Measurements from ENCODE around the gene GPS1. TPM values are rescaled to one million over a fixed set of nuclear protein-coding genes. Genes with fewer than 3 reads are reported as not detected.

GPS1 gene
- polyA plus RNA-seq, 4 donors = 70.7 to 141 (median 101) TPM

- no peak for DNase-seq (ENCODE audit: low read depth in 4 of 4, low spot score in 3 of 4)
These were observed 11.9 kb upstream of the GPS1 start for GRCh38 chr17:82039695-82040299.

DNA sequence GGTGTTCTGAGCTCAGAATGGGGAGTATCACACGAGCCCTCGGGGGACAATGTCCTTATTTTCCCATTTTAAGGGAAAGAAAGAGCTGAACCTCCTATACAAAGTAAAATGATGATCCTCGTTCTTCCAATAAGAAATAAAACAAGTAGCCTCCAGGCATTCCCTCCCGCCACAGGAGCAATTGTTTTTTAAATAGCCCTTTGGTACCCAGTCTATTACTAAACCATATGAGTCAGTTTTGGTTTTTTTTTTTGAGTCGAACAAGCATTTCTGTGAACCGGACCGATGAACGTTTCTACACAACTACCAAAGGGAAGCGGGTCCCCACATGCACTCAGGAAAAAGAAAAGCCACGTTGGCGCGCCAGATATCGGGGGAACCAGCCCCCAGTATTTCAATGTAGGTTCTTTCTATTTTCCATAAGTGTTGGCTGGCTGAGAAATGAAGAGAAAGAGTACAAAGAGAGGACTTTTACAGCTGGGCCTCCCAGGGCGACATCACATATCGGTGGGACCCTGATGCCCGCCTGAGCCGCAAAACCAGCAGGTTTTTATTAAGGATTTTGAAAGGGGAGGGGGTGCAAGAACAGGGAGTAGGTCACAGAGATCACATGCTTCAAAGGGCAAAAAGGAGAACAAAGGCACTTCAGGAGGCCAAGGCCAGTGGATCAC is 10.4 kb upstream of the GPS1 start:
- no peak for DNase-seq (ENCODE audit: low read depth in 4 of 4, low spot score in 3 of 4)

- no peak for DNase-seq (ENCODE audit: low read depth in 4 of 4, low spot score in 3 of 4)
These were observed 9.0 kb upstream of the GPS1 start for GRCh38 chr17:82042649-82043048.

DNA sequence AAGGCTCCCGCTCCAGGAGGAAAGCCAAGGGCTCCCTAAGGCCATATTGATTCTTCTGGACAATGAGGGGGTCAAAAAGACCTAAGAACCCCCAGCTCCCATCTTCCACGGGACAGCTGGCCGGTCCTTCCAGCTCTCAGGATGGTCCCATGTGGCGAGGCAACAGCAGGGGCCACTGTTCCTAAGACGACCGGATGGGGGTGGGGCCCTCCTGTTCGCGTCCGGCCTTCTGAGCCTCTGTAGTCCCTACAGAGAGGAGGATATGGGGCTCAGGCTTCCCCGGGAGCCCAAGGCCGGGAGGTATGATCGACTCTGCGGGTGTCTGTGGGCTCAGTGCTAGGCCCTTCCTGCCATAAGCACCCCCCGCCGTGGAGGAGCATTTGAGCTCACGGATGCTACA is 8.2 kb upstream of the GPS1 start:
- DNase-seq (ENCODE audit: low read depth in 4 of 4, low spot score in 3 of 4) = no peak

- DNase-seq (ENCODE audit: low read depth in 4 of 4, low spot score in 3 of 4) = no peak
These were observed 5.7 kb upstream of the GPS1 start for GRCh38 chr17:82045936-82046484.

DNA sequence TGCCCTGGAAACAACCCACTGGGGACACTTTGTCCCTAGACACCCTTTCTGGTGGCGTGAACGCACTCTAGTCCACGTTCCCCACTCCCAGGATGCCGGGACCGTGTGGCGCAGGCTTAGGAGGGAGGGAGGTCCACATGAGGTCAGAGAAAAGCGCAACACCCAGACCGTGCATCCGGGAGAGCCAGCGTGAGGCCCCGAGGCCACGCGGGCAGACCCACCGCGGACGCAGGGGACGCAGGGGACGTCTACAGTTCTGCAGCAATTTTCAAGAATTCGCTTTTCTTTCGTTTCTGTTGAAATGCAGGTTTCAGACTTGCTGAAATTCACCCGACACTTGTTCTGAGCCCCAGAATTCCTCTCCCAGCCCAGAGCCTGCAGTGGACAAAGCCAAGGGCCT is 4.8 kb upstream of the GPS1 start:
- no peak for DNase-seq (ENCODE audit: low read depth in 4 of 4, low spot score in 3 of 4)

GRCh38 chr17:82047379-82047778 is 4.3 kb upstream of the GPS1 start:
- DNase-seq (ENCODE audit: low read depth in 4 of 4, low spot score in 3 of 4) = no peak

DNA sequence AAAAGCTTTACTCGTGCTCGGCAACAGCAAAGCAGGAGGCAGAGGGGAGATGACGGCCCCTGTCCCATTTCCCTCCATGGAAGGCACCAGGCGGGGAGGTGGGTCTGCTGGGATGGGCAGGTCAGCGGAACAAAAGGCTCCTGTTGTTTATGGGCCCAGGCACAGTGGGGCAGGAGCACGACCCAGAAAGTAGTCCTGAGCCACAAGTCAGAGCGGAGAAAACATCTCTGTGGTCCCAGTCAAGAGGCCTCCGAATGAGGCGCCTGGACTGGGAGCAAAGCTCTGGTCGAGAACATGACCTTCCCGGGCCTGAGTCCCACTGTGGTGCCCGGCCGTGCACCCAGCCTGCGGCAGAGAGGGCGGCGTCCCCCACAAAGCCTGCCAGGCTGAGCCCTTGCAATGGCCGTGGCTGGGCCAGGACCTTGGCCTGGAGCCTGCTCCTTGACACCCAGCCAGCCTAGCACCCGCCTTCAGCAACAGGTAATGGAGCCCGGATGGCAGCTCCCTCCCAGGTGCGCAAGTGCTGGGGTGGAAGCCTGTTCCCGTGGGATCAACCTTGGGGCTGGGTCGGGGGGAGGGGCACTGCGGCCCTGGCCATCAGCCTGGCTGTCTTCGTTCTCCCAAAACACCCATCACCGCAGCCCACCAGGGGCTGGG is 3.7 kb upstream of the GPS1 start:
- no peak for DNase-seq (ENCODE audit: low read depth in 4 of 4, low spot score in 3 of 4)

GRCh38 chr17:82048571-82048971 is 3.1 kb upstream of the GPS1 start:
- DNase-seq (ENCODE audit: low read depth in 4 of 4, low spot score in 3 of 4) = no peak

DNA sequence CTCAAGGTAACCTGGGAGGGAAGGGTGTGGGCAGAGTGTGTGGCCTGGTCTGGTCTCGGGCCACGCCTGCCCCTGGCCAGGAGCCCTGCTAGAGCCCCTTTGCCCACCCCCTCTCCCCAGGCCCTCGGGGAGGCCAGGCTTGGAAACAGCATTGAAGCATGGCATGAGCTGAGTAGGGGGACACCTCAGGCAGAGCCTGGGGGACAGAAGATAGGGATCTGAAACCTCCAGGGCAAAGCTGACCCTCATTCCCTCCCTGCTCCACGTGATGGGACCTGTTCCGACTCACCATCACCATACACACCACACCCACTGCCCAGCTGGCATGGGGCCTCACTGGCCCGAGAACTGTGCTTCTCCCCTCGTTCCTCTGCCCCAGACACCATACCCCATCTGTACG is 2.6 kb upstream of the GPS1 start:
- DNase-seq (ENCODE audit: low read depth in 4 of 4, low spot score in 3 of 4) = no peak

GRCh38 chr17:82049521-82049971 is 2.2 kb upstream of the GPS1 start:
- no peak for DNase-seq (ENCODE audit: low read depth in 4 of 4, low spot score in 3 of 4)

GRCh38 chr17:82050152-82050760 is 1.4 kb upstream of the GPS1 start:
- no peak for DNase-seq (ENCODE audit: low read depth in 4 of 4, low spot score in 3 of 4)

DNA sequence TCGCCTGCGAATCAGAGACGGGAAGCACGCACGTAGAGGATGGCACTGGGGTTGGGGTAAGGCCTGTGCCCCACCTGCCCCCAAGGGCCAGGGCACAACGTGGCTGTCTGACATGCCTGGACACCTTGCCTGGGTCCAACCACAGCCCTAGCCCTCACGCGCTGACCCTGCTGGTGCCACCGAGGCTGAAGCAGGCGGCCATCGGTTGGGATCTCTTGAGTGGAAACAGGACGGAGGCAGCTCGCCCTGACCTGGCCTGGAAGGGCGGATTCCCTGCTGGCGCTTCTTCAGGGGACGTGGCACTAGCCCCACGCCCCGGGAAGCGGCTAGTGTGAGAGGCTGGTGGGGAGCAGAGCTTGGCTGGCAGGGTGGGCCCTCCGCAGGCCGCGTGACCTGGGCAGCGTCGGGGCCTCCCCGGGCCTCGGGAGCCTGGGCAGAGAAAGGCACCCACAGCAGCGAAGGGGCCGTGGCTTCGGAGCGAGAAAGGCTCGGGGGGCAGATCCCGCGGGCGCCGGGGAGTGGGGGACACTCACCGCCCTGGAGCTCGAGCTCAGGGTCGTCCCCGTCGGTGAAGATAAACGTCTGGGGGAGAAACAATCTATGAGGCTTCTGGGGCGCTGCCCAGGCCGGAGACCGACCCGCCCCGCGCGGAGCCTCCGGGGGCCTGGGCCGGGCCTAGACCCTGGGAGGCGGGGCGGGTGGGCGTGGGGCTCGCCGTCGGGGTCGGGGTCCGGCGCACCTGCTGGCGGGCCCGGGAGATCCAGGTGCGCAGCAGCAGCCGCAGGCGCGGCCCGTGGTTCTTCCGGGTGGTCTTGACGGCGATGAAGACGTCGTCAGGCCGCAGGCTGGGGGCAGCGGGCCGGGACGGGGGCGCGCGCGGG is 697 bp upstream of the GPS1 start:
- DNase-seq (ENCODE audit: low read depth in 4 of 4, low spot score in 3 of 4) = no peak

DNA sequence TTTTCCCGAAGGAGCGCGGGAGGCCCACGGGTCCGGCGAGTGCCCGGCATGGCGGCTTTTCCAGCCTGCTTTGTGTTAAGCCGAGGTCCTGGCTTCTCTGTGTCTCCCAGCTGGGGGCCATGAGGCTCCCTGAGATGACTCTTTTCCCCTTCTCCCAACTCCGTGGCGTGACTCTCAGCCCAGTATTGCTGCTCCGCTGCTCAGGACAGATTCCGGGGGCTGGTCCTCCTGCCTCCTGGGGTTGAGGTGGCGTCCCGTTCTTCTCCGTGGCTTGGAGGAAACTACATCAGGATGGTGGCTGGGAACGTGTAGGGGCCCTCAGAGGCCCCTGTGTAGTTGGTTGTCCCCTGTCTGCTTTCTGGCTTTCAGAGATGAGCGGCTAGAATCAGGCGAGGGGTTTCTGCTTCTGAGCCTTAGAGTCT is 951 bp downstream of the GPS1 start:
- DNase-seq (ENCODE audit: low read depth in 4 of 4, low spot score in 3 of 4) = no peak

DNA sequence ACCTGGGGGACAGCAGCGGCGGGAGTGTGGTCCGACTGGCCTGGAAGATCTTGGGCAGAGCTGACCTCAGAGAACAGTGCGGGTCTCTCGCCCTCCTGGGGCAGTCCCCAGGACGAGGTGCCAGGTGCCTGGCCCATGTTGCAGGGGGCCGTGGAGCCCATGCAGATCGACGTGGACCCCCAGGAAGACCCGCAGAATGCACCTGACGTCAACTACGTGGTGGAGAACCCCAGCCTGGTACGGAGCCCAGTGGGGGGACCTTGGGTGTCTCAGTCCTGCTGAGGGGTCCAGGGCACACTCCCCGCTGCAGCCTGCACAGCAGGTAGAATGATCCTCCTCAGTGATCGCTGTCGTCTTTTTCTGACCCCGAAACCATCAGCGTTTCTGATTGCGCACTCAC is 1.4 kb downstream of the GPS1 start:
- DNase-seq (ENCODE audit: low read depth in 4 of 4, low spot score in 3 of 4) = no peak

GRCh38 chr17:82053556-82054263 is 2.0 kb downstream of the GPS1 start:
- DNase-seq (ENCODE audit: low read depth in 4 of 4, low spot score in 3 of 4) = no peak

GRCh38 chr17:82054351-82055022 is 2.8 kb downstream of the GPS1 start:
- no peak for DNase-seq (ENCODE audit: low read depth in 4 of 4, low spot score in 3 of 4)

DNA sequence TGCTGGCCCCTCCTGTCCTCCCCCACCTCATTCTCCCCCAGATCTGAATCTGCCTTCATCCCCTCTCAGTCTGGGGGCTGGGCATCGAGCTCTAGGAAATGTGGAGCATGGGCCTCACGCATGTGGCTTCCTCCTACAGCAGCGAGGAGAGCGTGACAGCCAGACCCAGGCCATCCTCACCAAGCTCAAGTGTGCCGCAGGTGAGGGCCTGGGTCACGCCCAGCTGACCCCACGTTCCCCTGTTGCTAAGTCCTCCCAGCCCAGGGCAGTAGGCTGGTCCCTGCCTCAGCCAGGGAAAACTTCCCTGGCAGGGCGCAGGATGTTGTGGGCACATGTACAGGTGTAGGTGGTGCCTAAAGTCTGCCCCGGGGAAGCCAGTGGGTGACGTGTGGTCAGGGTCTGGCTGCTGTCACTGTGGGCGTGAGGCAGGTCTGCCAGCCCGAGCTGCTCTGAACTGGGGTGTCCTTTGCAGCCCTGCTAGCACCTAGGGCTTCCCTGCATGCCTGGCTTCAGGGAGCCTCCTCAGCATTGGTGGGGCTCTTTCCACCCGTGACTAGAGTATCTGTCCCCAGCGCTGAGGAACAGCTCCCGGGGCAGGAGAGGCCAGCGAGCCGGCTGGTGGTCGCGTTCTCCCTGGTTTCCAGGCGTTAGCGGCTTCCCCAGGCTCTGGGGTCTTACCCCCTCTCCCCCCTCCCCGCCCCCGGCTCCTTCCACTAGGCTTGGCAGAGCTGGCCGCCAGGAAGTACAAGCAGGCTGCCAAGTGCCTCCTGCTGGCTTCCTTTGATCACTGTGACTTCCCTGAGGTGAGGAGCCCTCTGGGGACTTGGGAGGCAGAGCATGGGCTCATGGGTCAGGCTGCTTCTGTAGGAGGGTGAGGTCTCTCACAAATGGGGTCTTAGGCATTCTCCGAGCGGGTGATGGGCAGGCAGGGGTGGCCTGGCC is 3.6 kb downstream of the GPS1 start:
- no peak for DNase-seq (ENCODE audit: low read depth in 4 of 4, low spot score in 3 of 4)
